ENCODE measurements around the gene TK1.
"Not testable (repeated sequence)": the region's sequence is repeated elsewhere in the genome, so short reads cannot be mapped to it uniquely, and the experiment has no call there.

TK1 gene

GRCh38 chr17:78176548-78177025 lies 10.3 kb downstream of the TK1 start:
- peak; percentile 84 for DNase-seq (ENCODE audit: low spot score)

- DNase-seq (ENCODE audit: low spot score), result no peak
Observed at GRCh38 chr17:78175643-78175981, 11.2 kb downstream of the TK1 start.

DNA sequence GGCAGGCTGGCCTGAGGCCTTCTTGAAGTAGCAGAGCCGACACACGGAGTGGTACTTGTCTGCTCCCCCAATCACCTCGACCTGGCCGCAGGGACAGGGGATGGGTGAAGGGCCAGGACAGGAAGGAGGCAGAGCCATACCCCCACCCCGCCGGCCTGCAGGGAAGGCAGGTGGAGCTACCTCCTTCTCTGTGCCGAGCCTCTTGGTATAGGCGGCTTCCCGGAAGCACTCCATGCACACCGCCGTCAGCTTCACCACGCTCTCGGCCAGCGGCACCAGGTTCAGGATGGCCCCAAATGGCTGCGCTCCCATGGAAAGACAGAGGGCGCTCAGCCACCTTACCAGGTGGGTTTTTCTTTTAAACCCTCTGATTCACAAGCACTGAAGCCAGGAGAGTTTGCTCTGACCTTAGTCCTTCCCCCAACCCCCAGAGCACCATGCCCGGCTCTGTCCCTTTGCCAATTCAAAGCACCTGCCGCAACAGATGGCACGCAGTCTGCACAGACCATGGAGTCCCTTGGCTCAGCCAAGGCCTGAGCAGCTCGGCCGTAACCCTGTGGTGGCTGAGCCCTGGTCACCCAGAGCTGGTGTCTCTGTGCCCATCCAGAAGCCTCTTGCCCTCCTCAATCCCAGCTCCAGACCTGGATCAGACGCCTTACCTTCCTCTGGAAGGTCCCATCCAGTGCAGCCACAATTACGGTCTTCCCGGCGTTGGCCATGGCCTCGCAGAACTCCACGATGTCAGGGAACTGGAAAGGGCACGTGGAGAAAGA lies 11.8 kb downstream of the TK1 start:
- DNase-seq (ENCODE audit: low spot score), result no peak

DNA sequence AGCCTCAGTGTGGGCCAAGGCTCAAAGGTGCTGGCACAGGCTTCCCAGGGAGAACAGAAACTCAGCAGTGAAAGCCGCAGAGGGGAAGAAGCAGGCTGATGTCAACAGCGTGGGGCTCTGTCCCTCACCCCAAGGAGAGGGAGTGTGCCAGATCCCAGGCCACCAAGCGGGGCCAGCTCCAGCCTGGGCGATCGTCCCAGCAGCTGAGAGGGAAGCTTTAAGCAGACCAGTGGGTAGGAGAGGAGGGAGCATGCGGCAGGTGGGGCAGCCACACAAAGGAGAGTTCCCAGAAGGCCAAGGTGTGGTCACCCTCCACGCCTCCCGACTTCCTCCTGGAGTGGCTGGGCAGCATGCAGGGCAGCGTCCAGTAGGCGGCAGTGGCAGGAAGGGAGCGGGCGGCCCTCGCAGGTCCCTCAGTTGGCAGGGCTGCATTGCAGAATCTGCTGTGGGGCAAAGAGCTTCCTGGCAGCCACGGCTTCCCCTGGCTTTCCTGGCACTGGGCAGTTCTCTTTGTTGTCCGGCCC lies 12.4 kb downstream of the TK1 start:
- no peak for DNase-seq (ENCODE audit: low spot score)

- DNase-seq (ENCODE audit: low spot score), result no peak
Observed at GRCh38 chr17:78173097-78173715, 13.6 kb downstream of the TK1 start.

- no peak for DNase-seq (ENCODE audit: low spot score)
Observed at GRCh38 chr17:78172249-78173051, 14.4 kb downstream of the TK1 start.

- not testable (repeated sequence) for DNase-seq (ENCODE audit: low spot score)
Observed at GRCh38 chr17:78171591-78172248, 15.1 kb downstream of the TK1 start.

DNA sequence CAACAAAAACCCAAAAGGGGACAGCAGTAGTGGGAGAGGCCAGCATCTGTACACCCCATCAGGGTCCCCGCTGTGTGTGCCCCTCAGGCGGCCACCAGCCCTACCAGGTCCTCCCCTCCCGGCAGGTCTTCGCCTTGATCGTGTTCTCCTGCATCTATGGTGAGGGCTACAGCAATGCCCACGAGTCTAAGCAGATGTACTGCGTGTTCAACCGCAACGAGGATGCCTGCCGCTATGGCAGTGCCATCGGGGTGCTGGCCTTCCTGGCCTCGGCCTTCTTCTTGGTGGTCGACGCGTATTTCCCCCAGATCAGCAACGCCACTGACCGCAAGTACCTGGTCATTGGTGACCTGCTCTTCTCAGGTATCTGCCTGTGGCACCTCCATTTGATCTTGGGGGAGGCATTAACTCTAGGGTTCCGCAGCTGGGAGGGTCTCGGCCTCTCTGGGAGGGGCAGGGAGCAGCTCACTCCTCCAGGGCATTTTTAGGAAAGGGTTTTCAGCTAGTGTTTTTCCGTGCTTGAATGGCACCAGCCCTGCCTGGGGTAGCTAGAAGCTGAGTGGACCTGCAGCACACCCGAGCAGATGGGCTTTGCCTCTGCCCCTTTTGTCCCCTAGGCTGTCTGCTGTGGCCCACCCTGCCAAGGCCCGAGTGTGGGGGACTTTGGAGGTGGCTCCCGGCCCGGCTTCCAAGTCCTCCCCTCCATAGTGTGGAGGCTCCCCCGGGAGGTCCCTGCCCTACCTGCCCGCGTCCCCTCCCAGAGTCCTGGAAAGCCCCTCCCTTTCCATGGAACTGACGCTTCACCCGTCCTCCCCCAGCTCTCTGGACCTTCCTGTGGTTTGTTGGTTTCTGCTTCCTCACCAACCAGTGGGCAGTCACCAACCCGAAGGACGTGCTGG lies 15.9 kb downstream of the TK1 start:
- DNase-seq (ENCODE audit: low spot score), result no peak

DNA sequence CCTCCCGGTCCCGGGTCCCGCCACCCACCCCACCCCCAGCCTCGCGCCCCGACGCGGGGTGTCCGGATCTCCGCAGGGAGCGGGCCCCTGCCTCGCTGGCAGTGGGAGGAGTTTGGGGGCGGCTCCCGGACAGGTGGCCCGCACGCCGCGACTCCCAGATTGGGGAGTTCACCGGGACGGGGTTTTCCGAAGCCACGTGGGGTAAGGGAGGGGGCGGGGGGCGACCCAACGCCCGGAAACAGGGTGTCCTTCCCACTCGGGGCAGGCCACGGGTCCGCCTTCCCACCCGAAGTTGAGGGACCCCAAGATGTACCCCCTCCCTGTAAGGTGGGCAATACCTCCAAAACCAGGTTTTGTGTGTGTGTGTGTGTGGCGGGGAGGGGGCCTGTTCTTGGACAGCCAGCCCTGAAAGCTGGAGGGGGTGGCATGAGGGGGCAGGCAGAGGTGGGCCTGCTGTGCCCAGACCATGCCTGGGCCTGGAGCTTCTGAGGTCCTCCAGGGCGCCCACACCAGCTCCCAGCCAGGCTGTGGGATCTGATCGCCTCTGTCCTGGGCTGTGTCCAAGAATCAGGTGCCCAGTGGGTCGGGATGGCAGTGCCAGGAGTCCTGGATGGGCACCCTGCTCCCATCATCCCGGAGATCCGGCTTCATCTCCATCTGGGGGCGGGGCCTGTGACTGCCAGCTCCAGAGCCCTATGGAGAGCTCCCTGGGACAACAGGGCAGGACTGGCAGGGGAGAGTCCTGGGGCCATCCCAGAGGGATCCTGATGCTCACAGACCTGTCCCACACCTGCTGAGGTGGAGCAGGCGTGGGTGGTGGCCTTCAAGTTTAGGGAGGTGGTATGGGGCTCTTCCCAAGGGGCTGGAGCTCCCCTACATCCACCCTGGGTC lies 17.7 kb downstream of the TK1 start:
- peak; percentile 31 for DNase-seq (ENCODE audit: low spot score)

DNA sequence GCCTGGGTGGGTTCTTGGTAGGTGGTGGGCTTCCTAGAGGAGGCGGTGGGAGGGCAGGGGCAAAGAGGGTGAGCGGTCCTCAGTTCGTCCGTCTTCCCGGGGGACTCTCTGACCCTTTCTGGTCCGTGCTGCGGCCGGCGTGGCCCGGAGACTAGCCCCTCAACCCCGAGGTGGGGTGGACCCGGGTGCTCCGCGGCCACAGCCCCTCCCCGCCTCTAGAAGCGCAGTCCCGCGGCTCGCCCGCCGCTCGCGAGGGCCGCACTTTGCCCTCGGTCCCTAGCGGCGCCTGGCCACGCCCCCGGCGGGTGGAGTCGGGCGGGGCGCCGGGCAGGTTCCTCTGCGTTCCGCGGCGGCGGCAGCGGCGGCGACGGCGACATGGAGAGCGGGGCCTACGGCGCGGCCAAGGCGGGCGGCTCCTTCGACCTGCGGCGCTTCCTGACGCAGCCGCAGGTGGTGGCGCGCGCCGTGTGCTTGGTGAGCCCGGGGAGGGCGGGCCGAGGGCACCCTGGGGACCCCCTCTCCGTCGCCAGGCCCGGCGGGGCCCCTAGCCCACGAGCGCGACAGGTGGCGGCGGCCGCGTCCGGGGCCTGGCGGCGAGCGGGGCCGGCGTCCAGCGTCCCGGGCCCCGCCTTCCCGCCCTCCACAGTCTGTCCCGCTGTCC lies 18.5 kb downstream of the TK1 start, which contains the start of gene SYNGR2:
TSS of gene SYNGR2 (plus strand) at position 340 of the 661 bp plus-strand sequence. CDS start at position 376, 36 bp downstream.
- DNase-seq (ENCODE audit: low spot score), result peak; percentile 91

DNA sequence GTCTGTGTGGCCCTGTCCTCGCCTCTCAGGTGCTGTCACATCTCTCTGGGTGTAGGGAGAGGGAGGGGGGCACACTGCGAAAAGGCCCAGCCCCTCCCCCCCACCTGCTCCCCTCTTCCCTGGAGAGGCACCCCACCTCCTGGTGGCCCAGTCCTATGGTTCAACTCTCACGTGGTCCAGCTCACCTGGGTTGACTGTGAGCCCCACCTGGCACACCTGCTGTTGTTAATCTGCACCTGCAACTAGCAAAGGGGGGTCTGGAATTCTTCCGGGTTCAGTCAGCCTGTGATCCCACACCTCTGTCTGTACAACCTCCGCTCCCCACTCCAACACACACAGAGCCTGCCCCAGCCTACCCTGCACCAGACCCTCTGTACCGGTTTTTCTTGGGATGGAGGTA lies 20.4 kb downstream of the TK1 start:
- no peak for DNase-seq (ENCODE audit: low spot score)

- DNase-seq (ENCODE audit: low spot score), result no peak
Observed at GRCh38 chr17:78164748-78165607, 21.9 kb downstream of the TK1 start.

DNA sequence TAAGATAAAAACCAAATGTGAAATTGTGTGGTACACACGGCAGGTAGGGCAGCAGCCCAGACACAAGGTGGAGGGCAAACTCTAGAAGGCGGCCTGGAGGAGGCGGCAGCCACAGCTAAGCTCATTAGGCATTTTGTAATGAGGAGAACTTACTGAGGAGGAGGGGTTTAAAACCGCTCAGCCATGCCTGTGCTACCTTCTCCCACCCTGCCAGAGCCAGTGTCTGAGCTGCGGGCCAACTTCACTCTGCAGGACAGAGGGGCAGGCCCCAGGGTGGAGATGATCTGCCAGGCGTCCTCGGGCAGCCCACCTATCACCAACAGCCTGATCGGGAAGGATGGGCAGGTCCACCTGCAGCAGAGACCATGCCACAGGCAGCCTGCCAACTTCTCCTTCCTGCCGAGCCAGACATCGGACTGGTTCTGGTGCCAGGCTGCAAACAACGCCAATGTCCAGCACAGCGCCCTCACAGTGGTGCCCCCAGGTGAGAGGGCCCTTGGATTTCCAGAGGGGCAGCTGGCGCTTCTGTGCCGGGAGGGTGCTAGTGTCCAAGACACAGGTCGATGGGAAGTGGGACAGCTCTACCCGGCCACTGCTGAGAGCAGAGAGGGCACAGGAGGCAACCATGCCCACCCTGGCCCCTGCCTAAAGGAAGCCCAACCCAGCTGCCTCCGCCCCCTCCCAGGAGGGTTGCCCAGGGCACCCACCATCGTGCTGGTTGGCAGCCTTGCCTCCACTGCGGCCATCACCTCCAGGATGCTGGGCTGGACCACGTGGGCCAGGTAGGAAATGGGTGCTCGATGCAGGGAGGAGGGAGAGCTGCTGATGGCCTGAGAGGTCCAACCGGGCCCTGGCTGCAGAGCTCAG lies 22.7 kb downstream of the TK1 start:
- DNase-seq (ENCODE audit: low spot score), result no peak

- no peak for DNase-seq (ENCODE audit: low spot score)
Observed at GRCh38 chr17:78159575-78160158, 27.2 kb downstream of the TK1 start.

GRCh38 chr17:78154903-78155811 lies 31.7 kb downstream of the TK1 start:
- DNase-seq (ENCODE audit: low spot score), result peak; percentile 85

GRCh38 chr17:78151514-78152008 lies 35.3 kb downstream of the TK1 start:
- no peak for DNase-seq (ENCODE audit: low spot score)
